ENCODE data around the gene ZNF668. TPM values are rescaled to one million over a fixed set of nuclear protein-coding genes. Genes with fewer than 3 reads are reported as not detected.

The ZNF668 gene
- total and polyA plus RNA-seq, 2 of the 13 experiments (the other 11 are each of a cell fraction or from before 2014, with no cell fraction given), result 3.8 to 9.8 TPM

DNA sequence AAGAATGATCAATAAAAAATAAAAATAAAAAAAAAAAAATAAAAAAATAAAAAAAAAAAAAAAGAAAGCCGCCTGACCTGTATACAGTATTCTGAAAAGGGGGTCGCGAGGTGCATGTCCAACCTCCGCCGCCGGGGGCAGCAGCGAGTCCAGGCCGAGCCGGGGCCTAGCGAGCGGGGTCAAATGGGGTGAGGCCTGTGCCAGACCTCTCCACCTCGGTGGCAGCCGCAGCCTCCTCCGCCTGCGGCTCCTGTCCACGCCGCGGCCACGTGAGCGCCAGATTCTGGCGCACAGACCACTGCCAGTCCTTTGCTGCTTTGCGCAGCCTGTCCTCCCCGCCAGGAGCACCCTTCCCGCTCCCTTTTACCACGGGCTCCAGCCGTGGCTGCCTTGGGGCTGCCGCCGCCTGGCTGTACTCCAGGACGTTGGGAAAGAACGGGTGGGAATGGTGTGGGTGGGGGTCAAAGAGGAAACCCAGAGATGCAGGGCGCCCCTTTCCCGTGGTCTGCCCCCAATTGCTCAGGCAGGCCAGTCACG is 31.7 kb upstream of the ZNF668 start (continued):
- TF ChIP-seq ZNF142 (CRISPR knock-in tag; IDR thresholded peaks at IDR 0.05) (peak; percentile 89; the same call in 1 of the 2 replicates), ZBTB7A (CRISPR knock-in tag; IDR thresholded peaks at IDR 0.05) (peak; percentile 91), THYN1 (CRISPR knock-in tag; IDR thresholded peaks at IDR 0.05; ENCODE audit: borderline replicate concordance, low read depth) (peak; percentile 80; the same call in 1 of the 2 replicates), ZNF451 (CRISPR knock-in tag; IDR thresholded peaks at IDR 0.05) (peak; percentile 98), ZNF367 (CRISPR knock-in tag; IDR thresholded peaks at IDR 0.05; ENCODE audit: borderline replicate concordance) (peak; percentile 77; the same call in 1 of the 2 replicates), BRD4 (CRISPR knock-in tag; IDR thresholded peaks at IDR 0.05) (peak; percentile 79), DR1 (CRISPR knock-in tag; IDR thresholded peaks at IDR 0.05) (peak; percentile 63), KAT7 (CRISPR knock-in tag; IDR thresholded peaks at IDR 0.05; ENCODE audit: borderline replicate concordance) (peak; percentile 80; the same call in 1 of the 2 replicates), PHF21A (CRISPR knock-in tag; IDR thresholded peaks at IDR 0.05) (peak; percentile 91), TBP (CRISPR knock-in tag; IDR thresholded peaks at IDR 0.05) (peak; percentile 93; the same call in 1 of the 2 replicates), ZNF431 (CRISPR knock-in tag; IDR thresholded peaks at IDR 0.05; ENCODE audit: borderline replicate concordance, low read depth) (peak; percentile 95), KMT2A (CRISPR knock-in tag; IDR thresholded peaks at IDR 0.05) (peak; percentile 68), ZNF543 (CRISPR knock-in tag; IDR thresholded peaks at IDR 0.05) (peak; percentile 95), MZF1 (CRISPR knock-in tag; IDR thresholded peaks at IDR 0.05; ENCODE audit: borderline replicate concordance) (0 out of 2 replicates have a peak, but pooled peaks have one; percentile 66), PRDM10 (CRISPR knock-in tag; IDR thresholded peaks at IDR 0.05; ENCODE audit: low read depth) (peak; percentile 79), ZNF33A (CRISPR knock-in tag; IDR thresholded peaks at IDR 0.05; ENCODE audit: borderline replicate concordance) (0 out of 2 replicates have a peak, but pooled peaks have one; percentile 34), RXRB (CRISPR knock-in tag; IDR thresholded peaks at IDR 0.05; ENCODE audit: borderline replicate concordance) (peak; percentile 100), TARDBP (CRISPR knock-in tag; IDR thresholded peaks at IDR 0.05) (peak; percentile 98), ZNF34 (CRISPR knock-in tag; IDR thresholded peaks at IDR 0.05; ENCODE audit: borderline replicate concordance) (peak; percentile 73; the same call in 1 of the 2 replicates)
- TF ChIP-seq, protein P1, sequence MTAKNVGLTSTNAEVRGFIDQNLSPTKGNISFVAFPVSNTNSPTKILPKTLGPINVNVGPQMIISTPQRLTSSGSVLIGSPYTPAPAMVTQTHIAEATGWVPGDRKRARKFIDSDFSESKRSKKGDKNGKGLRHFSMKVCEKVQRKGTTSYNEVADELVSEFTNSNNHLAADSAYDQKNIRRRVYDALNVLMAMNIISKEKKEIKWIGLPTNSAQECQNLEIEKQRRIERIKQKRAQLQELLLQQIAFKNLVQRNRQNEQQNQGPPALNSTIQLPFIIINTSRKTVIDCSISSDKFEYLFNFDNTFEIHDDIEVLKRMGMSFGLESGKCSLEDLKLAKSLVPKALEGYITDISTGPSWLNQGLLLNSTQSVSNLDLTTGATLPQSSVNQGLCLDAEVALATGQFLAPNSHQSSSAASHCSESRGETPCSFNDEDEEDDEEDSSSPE (CRISPR knock-in tag; IDR thresholded peaks at IDR 0.05), result peak; percentile 94

All from HepG2 (cell line).